Peyer's patch (tissue), 4 donors: Measurements from ENCODE around the gene GEN1. TPM values are rescaled to one million over a fixed set of nuclear protein-coding genes. Genes with fewer than 3 reads are reported as not detected.

Experiments used
- DNase-seq, 3 donors: peaks; one replicate each; pipeline ENCODE4 v3.0.0-alpha.2; 2017 to 2019
- H3K27ac ChIP-seq, 4 donors: fragments of 200-600 bp; sonication (generic); one replicate each; pipeline ENCODE4 v1.5.1; 2016 to 2019
- H3K27me3 ChIP-seq, 2 donors: fragments of 200-600 bp; sonication (generic); one replicate each; pipeline ENCODE4 v1.5.1; 2019
- H3K36me3 ChIP-seq, 3 donors: fragments of 200-600 bp; sonication (generic); one replicate each; pipeline ENCODE4 v1.5.1; 2016 to 2019
- H3K4me1 ChIP-seq, 4 donors: fragments of 200-600 bp; sonication (generic); one replicate each; pipeline ENCODE4 v1.5.1; 2016 to 2019
- H3K4me3 ChIP-seq, 4 donors: fragments of 200-600 bp; sonication (generic); 1 replicate in 3 of 4; 2 replicates in 1 of 4; pipeline ENCODE4 v1.5.1; 2016 to 2019; ENCODE audit warnings: mild to moderate bottlenecking in 1 of 4
- H3K9me3 ChIP-seq, 4 donors: fragments of 200-600 bp; sonication (generic); one replicate each; pipeline ENCODE4 v1.5.1; 2016 to 2019; ENCODE audit warnings: mild to moderate bottlenecking in 1 of 4
- POLR2A ChIP-seq, 2 donors: fragments of 450-650 bp; IDR thresholded peaks; one replicate each; pipeline ENCODE4 v1.5.1; 2017; ENCODE audit warnings: antibody characterized with exemption in 2 of 2, mild to moderate bottlenecking in 2 of 2, moderate library complexity in 2 of 2
- total RNA-seq, 4 donors: library from RNA; depleted of rRNA; stranded (reverse); fragments of >200 nt; gene quantifications; one replicate each; pipeline ENCODE4 v1.1.0, GENCODE V29; 2016
- TF ChIP-seq, protein P1 (sequence below), 6 experiments: fragments of 450-650 bp in 4 of 6; fragments of 200-600 bp in 2 of 6; sonication (generic) in 1 of 6; IDR thresholded peaks; one replicate each; pipeline ENCODE4 v1.5.1; 2017 to 2019; ENCODE audit warnings: antibody characterized with exemption in 6 of 6, mild to moderate bottlenecking in 3 of 6, moderate library complexity in 1 of 6

The GEN1 gene
- total RNA-seq, 4 donors from 2014 or later: 16.8 to 40.2 (median 22.2) TPM

DNA sequence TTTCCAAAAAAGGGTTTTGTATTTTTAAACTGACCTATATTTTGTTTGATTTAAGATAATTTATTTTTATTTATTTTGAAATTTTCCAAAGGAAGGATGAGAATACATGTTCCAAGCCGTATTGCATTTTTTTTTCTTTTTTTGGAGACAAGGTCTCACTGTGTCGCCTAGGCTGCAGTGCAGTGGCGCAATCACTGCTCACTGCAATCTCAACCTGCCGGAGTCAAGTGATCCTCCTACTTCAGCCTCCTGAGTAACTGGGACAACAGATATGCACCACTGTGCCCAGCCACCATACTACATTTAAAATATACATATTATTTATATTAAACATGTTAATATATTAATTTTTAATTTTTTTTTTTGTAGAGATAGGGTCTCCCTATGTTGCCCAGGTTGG is 15.0 kb downstream of the GEN1 start:
- no peak for DNase-seq
- Histone ChIP-seq H3K4me1 (no peaks in the 10 kb centered on the region), H3K9me3 (no peaks in the 10 kb centered on the region), H3K4me3 (no peak overlapping the region), H3K36me3 (peaks cover 0 to 14% (median 0%) of the 10 kb centered on the region in 3 donors), H3K27me3 (no peaks in the 10 kb centered on the region), H3K27ac (no peak overlapping the region)
- TF ChIP-seq POLR2A (IDR thresholded peaks at IDR 0.05): no peak
- TF ChIP-seq, protein P1, sequence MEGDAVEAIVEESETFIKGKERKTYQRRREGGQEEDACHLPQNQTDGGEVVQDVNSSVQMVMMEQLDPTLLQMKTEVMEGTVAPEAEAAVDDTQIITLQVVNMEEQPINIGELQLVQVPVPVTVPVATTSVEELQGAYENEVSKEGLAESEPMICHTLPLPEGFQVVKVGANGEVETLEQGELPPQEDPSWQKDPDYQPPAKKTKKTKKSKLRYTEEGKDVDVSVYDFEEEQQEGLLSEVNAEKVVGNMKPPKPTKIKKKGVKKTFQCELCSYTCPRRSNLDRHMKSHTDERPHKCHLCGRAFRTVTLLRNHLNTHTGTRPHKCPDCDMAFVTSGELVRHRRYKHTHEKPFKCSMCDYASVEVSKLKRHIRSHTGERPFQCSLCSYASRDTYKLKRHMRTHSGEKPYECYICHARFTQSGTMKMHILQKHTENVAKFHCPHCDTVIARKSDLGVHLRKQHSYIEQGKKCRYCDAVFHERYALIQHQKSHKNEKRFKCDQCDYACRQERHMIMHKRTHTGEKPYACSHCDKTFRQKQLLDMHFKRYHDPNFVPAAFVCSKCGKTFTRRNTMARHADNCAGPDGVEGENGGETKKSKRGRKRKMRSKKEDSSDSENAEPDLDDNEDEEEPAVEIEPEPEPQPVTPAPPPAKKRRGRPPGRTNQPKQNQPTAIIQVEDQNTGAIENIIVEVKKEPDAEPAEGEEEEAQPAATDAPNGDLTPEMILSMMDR (IDR thresholded peaks at IDR 0.05): no peak

DNA sequence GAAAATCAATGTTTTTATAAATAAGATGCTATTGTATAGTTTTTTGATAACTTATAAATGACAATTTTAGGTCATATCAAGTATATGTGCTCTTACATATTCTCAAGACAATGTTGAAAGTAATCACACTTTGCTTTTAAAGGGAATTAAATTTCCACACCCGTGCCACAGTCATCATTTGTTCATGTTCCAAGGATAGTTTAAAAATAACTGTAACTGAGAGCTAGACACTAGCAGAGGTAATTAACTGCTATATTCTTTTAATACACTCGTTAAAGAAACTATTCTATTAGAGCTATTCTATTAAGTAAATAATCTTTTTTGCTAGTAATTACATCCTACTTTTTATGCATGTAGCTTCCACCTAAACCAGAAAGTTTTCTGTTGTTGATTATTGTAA is 18.0 kb downstream of the GEN1 start:
- TF ChIP-seq, protein P1 (IDR thresholded peaks at IDR 0.05): no peak
- TF ChIP-seq POLR2A (IDR thresholded peaks at IDR 0.05): no peak
- DNase-seq: no peak

DNA sequence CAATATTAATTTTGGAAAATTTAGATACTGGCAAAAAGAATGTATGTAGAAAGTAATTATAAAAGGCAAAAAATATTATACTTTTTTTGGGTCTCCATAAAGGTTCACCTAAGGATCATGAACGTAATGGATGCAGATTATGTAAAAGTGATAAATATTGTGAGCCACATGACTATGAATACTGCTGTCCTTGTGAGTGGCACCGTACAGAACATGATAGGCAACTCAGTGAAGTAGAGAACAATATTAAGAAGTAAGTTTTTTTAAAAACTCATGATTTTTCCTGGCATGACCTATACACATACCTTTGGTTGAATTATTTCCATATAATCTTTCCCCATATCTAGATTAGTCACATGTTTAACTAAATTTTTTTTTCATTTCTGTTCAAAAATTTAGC is 18.6 kb downstream of the GEN1 start:
- no peaks in the 10 kb centered on the region for H3K9me3 ChIP-seq
- TF ChIP-seq, protein P1 (IDR thresholded peaks at IDR 0.05): no peak
- no peak for TF ChIP-seq POLR2A (IDR thresholded peaks at IDR 0.05)

More for the DNA sequence above, 18.0 kb downstream of the GEN1 start:
- no peak overlapping the region for H3K4me3 ChIP-seq
- H3K27me3 ChIP-seq: no peaks in the 10 kb centered on the region
- no peaks in the 10 kb centered on the region for H3K4me1 ChIP-seq
- no peaks in the 10 kb centered on the region for H3K9me3 ChIP-seq
- peaks cover 0 to 14% (median 0%) of the 10 kb centered on the region in 3 donors for H3K36me3 ChIP-seq
- no peak overlapping the region for H3K27ac ChIP-seq

DNA sequence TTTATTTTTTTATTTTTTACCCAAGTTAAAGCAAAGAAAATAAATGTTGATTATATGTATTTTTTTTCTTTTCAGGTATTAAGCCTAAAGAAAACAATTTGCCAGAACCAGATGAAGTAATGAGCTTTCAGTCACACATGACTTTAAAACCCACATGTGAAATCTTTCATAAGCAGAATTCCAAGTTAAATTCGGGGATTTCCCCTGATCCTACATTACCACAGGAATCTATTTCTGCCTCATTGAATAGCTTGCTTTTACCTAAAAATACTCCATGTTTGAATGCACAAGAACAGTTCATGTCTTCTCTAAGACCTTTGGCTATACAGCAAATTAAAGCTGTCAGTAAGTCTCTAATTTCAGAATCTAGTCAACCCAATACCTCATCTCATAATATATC is 26.6 kb downstream of the GEN1 start:
- Histone ChIP-seq H3K27ac (no peak overlapping the region), H3K4me1 (no peaks in the 10 kb centered on the region), H3K9me3 (no peaks in the 10 kb centered on the region), H3K27me3 (no peaks in the 10 kb centered on the region), H3K36me3 (peaks cover 0 to 19% (median 0%) of the 10 kb centered on the region in 3 donors), H3K4me3 (no peak overlapping the region)
- DNase-seq: no peak
- no peak for TF ChIP-seq POLR2A (IDR thresholded peaks at IDR 0.05)
- TF ChIP-seq, protein P1 (IDR thresholded peaks at IDR 0.05): no peak

More for the DNA sequence above, 18.6 kb downstream of the GEN1 start:
- no peak for DNase-seq
- no peak overlapping the region for H3K4me3 ChIP-seq
- no peaks in the 10 kb centered on the region for H3K4me1 ChIP-seq
- peaks cover 0 to 14% (median 0%) of the 10 kb centered on the region in 3 donors for H3K36me3 ChIP-seq
- no peaks in the 10 kb centered on the region for H3K27me3 ChIP-seq
- no peak overlapping the region for H3K27ac ChIP-seq

DNA sequence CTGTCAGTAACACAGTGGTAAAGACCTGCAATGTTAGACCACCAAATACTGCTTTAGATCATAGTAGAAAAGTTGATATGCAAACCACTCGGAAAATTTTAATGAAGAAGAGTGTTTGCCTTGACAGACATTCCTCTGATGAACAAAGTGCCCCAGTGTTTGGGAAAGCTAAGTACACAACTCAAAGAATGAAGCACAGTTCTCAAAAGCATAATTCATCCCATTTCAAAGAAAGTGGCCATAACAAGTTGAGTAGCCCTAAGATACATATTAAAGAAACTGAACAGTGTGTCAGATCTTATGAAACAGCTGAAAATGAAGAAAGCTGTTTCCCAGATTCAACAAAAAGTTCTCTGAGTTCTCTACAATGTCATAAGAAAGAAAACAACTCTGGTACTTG is 27.5 kb downstream of the GEN1 start:
- H3K4me3 ChIP-seq: no peak overlapping the region
- TF ChIP-seq POLR2A (IDR thresholded peaks at IDR 0.05): no peak
- TF ChIP-seq, protein P1 (IDR thresholded peaks at IDR 0.05): no peak
- H3K4me1 ChIP-seq: no peaks in the 10 kb centered on the region
- H3K9me3 ChIP-seq: no peaks in the 10 kb centered on the region
- no peak overlapping the region for H3K27ac ChIP-seq
- DNase-seq: no peak
- H3K27me3 ChIP-seq: no peaks in the 10 kb centered on the region
- H3K36me3 ChIP-seq: peaks cover 0 to 19% (median 0%) of the 10 kb centered on the region in 3 donors

DNA sequence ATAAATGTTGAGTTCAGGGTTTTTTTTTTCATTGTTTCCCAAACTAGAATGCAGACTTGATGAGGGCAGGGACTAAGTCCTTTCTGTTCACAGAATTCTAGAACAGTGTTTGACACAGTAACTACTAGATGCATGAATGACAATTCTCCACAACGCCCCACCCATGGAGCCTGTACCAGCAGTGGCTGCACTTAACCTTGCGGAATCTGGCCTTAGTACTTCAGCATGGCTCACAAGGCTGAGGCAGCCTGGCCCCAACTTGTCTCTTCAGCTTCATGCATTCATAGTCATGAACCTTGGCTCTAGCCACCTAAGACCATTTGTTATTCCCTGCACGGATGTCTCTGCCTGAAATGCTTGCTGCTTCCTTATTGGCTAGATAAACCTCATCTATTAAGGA is 32.8 kb downstream of the GEN1 start:
- Histone ChIP-seq H3K36me3 (no peaks in the 10 kb centered on the region), H3K4me1 (no peaks in the 10 kb centered on the region), H3K4me3 (no peak overlapping the region), H3K9me3 (no peaks in the 10 kb centered on the region), H3K27me3 (no peaks in the 10 kb centered on the region), H3K27ac (no peak overlapping the region)
- no peak for DNase-seq
- no peak for TF ChIP-seq POLR2A (IDR thresholded peaks at IDR 0.05)
- TF ChIP-seq, protein P1 (IDR thresholded peaks at IDR 0.05): no peak
